Left forelimb (tissue), 1 donor: ENCODE results near the gene CLNK.

Source experiments
- DNase-seq: peaks from one replicate; pipeline ENCODE4 v3.0.0-alpha.2; 2018; ENCODE audit warnings: low spot score

CLNK gene

DNA sequence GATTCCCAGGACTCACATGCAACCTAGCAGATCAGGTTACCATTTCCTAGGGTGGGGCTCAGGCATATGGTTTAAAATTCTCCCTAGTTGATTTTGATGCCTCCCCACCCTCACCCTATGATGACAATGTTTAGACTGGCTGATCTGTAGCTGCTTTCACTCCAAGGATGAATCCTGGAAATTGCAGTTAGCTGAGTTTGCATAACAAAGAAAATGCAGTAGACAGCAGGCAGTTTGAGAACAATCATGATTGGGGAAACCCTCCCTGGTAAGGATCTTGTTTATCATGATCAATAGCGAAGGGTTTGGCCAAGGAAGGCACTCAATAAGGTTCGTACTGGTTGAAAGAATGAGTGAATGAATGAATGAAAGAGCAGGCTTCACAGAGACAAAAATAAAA is 229.4 kb downstream of the CLNK start:
- no peak for DNase-seq

- no peak for DNase-seq
These were observed 229.8 kb downstream of the CLNK start for GRCh38 chr4:10454726-10455125.

- DNase-seq, result no peak
These were observed 230.4 kb downstream of the CLNK start for GRCh38 chr4:10454121-10454520.

GRCh38 chr4:10448991-10449390 is 235.6 kb downstream of the CLNK start:
- DNase-seq, result no peak

DNA sequence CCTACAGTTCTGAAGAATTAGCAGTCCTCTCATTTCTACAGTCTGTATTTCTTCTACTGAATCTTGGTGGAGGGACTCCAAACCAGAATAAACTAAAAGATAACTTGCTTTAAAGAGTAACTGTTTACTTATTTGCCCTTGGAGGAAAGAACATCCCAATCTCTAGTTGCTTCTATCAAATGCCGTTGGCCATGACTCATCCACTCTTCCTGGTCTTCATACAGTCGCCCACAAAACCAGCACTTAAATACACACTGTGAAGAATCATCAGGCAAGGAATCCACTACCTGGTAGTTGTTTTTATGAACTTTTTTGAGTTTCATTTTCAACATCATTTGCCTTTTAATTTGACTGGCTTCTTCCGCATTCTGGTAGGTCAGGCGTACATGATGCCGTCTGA is 241.6 kb downstream of the CLNK start:
- DNase-seq, result no peak

- no peak for DNase-seq
These were observed 243.1 kb downstream of the CLNK start for GRCh38 chr4:10441512-10441911.

- no peak for DNase-seq
These were observed 245.6 kb downstream of the CLNK start for GRCh38 chr4:10438924-10439323.

DNA sequence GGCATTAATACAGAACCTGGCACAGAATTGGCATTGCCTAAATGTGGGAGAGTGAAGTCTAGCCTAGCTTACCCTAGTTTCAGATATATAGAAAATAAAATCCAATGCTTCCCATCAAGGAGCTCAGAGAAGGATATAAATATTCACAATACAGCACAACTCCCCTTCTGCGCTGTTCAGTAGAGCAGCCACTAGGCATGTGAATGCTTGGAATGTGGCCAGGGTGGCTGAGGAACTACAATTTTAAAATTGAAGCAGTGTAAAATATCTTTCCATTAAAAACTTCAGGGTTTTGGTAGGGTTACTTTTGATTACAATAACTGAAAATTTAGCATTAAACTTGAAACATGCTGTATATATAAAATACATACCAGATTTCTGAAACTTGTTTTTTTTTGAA is 246.8 kb downstream of the CLNK start:
- DNase-seq, result no peak
